ENCODE results near the gene PARD3.
"Not testable (repeated sequence)": the region's sequence is repeated elsewhere in the genome, so short reads cannot be mapped to it uniquely, and the experiment has no call there.

The PARD3 gene

DNA sequence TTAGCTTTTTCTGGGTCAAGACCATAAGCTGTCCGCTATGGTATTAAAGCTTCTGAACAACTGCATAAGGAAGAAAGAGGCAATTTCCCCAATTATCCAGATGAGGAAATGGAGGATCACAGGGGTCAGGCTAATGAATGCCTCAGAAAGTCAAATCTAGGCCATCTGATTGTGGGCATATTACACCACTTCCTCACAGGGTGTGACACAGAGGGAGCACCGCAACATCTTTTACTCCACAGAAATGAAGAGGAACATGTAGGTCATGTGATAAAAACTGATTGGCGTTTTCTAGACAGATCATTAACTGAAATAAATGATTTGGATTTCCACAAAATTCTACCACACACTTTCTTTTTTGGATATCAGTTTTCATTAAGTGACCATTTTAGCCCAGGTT is 384.4 kb downstream of the PARD3 start:
- DNase-seq (ENCODE audit: insufficient read length, low spot score) = no peak
- TF ChIP-seq, protein P1, sequence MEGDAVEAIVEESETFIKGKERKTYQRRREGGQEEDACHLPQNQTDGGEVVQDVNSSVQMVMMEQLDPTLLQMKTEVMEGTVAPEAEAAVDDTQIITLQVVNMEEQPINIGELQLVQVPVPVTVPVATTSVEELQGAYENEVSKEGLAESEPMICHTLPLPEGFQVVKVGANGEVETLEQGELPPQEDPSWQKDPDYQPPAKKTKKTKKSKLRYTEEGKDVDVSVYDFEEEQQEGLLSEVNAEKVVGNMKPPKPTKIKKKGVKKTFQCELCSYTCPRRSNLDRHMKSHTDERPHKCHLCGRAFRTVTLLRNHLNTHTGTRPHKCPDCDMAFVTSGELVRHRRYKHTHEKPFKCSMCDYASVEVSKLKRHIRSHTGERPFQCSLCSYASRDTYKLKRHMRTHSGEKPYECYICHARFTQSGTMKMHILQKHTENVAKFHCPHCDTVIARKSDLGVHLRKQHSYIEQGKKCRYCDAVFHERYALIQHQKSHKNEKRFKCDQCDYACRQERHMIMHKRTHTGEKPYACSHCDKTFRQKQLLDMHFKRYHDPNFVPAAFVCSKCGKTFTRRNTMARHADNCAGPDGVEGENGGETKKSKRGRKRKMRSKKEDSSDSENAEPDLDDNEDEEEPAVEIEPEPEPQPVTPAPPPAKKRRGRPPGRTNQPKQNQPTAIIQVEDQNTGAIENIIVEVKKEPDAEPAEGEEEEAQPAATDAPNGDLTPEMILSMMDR (IDR thresholded peaks at IDR 0.05; ENCODE audit: insufficient read depth, missing control alignments) = no peak
- no peak for FAIRE-seq

DNA sequence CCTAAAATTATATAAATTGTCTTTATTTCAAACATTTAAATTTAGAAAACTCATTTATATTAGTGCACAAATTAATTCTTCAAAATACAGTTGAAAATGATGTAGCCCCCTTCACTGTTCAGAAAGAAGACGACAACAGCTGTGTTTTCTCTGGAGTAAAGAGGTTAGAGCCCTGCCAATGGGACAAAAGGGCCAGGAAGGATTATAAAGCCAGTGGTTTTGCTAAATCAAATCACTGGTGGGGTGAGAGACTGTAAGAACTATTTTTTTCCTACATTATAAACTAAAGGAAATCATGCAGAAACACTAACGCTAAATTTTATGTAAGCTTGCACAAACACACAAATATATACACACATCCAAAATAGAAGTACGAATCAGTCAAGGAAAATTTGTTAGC is 386.6 kb downstream of the PARD3 start:
- FAIRE-seq = no peak
- TF ChIP-seq, protein P1 (IDR thresholded peaks at IDR 0.05; ENCODE audit: insufficient read depth, missing control alignments) = no peak
- no peak for DNase-seq (ENCODE audit: insufficient read length, low spot score)

DNA sequence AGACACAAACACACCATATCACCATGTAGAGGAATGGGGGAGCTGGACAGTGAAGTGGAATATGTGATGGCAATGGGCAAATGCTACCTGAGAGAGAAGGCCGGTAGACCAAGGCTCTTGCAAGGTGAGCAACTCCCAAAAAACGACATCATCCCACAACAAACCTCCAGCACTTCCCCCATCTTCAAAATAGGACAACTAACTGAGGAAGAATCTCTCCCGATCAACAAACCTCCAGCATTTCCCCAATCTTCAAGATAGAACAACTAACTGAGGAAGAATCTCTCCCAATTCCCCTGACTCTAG is 387.2 kb downstream of the PARD3 start:
- DNase-seq (ENCODE audit: insufficient read length, low spot score) = no peak
- TF ChIP-seq, protein P1 (IDR thresholded peaks at IDR 0.05; ENCODE audit: insufficient read depth, missing control alignments) = no peak
- FAIRE-seq = no peak

DNA sequence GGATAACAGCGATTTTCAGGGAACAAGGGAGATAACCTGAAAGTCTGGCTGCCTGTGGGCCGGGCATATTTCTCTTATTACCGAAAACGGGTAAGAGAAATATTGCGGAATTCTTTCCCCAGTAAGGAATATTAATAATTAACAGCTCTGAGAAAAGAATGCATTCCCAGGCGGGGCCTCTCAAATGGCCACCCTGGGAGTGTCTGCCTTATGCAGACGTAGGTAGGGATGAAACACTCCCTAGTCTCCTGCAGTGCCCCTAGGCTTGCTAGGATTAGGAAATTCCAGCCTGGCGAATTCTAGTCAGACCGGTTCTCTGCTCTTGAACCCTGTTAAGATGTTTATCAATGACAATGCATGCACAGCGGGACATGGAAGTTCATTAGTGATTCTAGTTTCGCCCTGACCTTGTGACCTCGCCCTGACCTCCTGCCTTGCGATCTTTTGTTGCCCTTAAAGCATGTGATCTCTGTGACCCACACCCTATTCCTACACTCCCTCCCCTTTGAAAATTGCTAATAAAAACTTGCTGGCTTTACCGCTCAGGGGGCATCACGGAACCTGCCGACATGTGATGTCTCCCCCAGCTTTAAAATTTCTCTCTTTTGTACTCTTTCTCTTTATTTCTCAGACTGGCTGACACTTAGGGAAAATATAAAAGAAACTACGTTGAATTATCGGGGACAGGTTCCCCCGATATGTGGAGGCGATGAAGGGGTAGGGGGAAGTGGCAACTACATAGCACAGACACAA is 387.8 kb downstream of the PARD3 start:
- not testable (repeated sequence) for FAIRE-seq; DNase-seq (ENCODE audit: insufficient read length, low spot score)

DNA sequence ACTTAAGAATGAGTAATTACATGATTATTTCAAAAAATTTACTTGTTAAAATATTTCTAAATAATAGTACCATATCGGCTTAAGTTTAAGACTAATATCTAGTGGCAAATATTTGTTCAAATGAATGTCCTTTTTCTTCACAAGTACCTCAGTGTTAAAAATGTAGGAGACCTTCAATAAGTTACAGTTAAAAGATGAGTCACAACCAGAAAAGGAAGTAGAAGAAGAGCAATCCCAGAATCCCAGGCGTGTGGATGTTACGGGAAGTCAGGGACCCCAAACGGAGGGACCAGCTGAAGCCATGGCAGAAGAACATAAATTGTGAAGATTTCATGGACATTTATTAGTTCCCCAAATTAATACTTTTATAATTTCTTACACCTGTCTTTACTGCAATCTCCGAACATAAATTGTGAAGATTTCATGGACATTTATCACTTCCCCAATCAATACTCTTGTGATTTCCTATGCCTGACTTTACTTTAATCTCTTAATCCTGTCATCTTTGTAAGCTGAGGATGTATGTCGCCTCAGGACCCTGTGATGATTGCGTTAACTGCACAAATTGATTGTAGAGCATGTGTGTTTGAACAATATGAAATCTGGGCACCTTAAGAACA is 388.4 kb downstream of the PARD3 start:
- FAIRE-seq; DNase-seq (ENCODE audit: insufficient read length, low spot score): not testable (repeated sequence)

DNA sequence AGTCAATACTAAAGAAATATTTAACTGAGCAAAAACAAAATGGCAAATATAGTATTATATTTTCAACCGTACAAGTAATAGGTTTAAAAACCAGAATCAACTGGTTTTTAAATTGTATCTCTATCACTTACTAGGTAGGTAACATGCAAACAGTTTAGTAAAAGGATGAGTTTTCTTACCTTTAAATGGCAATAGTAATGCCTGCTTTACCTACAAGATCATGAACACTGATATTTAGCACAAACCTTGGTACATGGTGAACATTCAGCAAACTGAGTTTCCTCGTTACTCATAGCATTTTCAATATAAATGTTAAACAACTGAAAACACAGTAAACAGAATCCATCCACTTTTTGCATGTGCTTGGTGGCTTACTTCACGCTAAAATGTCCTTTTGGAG is 389.1 kb downstream of the PARD3 start:
- DNase-seq (ENCODE audit: insufficient read length, low spot score) (no peak), FAIRE-seq (no peak)
- TF ChIP-seq, protein P1 (IDR thresholded peaks at IDR 0.05; ENCODE audit: insufficient read depth, missing control alignments) = no peak

DNA sequence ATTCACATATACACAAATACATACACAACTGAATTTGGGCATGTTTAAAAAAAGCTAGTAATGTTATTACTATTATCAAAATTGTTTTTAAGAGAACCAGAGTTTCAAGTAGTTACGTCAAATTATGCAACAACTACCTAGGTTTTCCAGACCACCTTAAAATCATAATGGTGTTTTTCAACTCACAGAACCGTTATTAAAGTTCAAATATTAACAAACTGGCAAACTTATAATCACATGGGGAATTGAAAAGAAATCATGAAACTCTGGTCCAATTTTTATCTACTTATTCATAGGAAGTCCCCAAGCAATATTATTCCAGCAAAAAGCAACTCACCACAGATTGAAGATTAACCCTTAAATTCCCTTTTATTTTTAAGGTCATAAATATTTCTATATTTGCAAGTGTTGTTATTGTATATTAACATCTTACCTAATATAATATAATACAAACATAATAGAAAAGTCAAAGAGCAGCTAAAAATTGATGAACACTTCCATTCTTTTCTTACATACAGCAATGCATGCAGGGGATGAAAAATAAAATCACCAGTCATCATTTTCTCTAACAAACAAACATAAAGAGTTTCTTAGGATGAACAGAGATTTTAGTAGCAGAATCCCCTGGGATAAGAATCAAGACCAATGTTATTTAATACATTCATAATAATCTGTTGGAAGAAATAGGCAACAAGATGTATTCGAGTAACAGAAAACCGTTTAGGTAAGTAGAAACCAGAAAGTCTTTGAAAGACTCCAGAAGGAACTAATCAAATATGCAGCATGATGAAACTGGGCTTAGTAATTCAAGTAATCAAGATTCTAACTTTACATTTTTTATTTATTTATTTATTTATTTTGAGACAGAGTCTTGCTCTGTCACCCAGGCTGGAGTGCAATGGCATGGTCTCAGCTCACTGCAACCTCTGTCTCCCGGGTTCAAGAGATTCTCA is 391.1 kb downstream of the PARD3 start:
- TF ChIP-seq, protein P1 (IDR thresholded peaks at IDR 0.05; ENCODE audit: insufficient read depth, missing control alignments) = no peak
- FAIRE-seq (no peak), DNase-seq (ENCODE audit: insufficient read length, low spot score) (no peak)

DNA sequence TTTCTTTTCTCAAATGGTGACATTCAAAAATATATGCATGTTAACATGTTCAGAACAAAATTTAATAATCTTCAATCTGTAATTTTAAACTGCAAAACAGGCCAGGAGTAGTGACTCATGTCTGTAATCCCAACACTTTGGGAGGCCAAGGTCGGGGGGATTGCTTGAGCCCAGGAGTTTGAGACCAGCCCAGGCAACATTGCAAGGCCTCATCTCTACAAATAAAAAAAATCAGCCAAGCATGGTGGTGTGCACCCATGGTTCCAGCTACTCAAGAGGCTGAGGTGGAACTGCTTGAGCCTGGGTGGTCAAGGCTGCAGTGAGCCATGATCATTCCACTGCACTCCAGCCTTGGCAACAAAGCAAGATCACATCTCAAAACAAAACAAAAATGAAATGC is 394.3 kb downstream of the PARD3 start:
- DNase-seq (ENCODE audit: insufficient read length, low spot score) = no peak
- TF ChIP-seq, protein P1 (IDR thresholded peaks at IDR 0.05; ENCODE audit: insufficient read depth, missing control alignments) = no peak

More for the DNA sequence above, 394.3 kb downstream of the PARD3 start:
- FAIRE-seq = no peak

All from D721Med (cell line).